Thyroid gland (tissue), 4 donors: ENCODE measurements around the gene GALNT14. TPM values are rescaled to one million over a fixed set of nuclear protein-coding genes. Genes with fewer than 3 reads are reported as not detected.

ENCODE experiments used
- DNase-seq, 2 donors: peaks; one replicate each; pipeline ENCODE4 v3.0.0-alpha.2; 2019
- H3K27ac ChIP-seq, 3 donors: fragments of 200-600 bp; sonication (generic); 1 replicate in 2 of 3; 2 replicates in 1 of 3; pipeline ENCODE4 v1.5.1; 2016 to 2019; ENCODE audit warnings: mild to moderate bottlenecking in 1 of 3, moderate library complexity in 1 of 3
- H3K27me3 ChIP-seq: fragments of 200-600 bp; sonication (generic); one replicate; pipeline ENCODE4 v1.5.1; 2019
- H3K36me3 ChIP-seq, 2 donors: fragments of 200-600 bp; sonication (generic); one replicate each; pipeline ENCODE4 v1.5.1; 2016 to 2019
- H3K4me1 ChIP-seq, 2 donors: fragments of 200-600 bp; sonication (generic); one replicate each; pipeline ENCODE4 v1.5.1; 2017 to 2019
- H3K4me3 ChIP-seq, 3 donors: fragments of 200-600 bp; sonication (generic); replicated peaks in 1 of 3; 1 replicate in 2 of 3; 2 replicates in 1 of 3; pipeline ENCODE4 v1.5.1; 2016; ENCODE audit warnings: mild to moderate bottlenecking in 1 of 3
- H3K9me3 ChIP-seq: fragments of 200-600 bp; sonication (generic); one replicate; pipeline ENCODE4 v1.5.1; 2017
- POLR2A ChIP-seq, 2 donors: fragments of 450-650 bp; IDR thresholded peaks; one replicate each; pipeline ENCODE4 v1.6.1; 2017; ENCODE audit warnings: antibody characterized with exemption in 2 of 2, mild to moderate bottlenecking in 2 of 2, moderate library complexity in 1 of 2
- WGBS, 2 donors: methylation state at CpG; one replicate each; pipeline ENCODE4 v1.1.5; 2017; 5-methylcytosine and 5-hydroxymethylcytosine counted together
- intact Hi-C: fragments of 100-400 bp; cut with DNase I; formaldehyde crosslinking; loops from one replicate; pipeline ENCODE4 v1.15.1; 2023
- total RNA-seq, 4 donors: library from RNA; depleted of rRNA; stranded (reverse); fragments of >200 nt; gene quantifications; one replicate each; pipeline ENCODE4 v1.2.3, GENCODE V29; 2016
- TF ChIP-seq, protein P1 (sequence below), 6 experiments: fragments of 200-600 bp in 3 of 6; fragments of 450-650 bp in 3 of 6; sonication (generic) in 3 of 6; IDR thresholded peaks; one replicate each; pipeline ENCODE4 v1.5.1; 2016 to 2019; ENCODE audit warnings: antibody characterized with exemption in 6 of 6, mild to moderate bottlenecking in 2 of 6, inconsistent platforms in 1 of 6, moderate library complexity in 1 of 6

GALNT14 gene
- total RNA-seq, 4 donors from 2014 or later = 0.54 to 5.1 (median 1.1) TPM

DNA sequence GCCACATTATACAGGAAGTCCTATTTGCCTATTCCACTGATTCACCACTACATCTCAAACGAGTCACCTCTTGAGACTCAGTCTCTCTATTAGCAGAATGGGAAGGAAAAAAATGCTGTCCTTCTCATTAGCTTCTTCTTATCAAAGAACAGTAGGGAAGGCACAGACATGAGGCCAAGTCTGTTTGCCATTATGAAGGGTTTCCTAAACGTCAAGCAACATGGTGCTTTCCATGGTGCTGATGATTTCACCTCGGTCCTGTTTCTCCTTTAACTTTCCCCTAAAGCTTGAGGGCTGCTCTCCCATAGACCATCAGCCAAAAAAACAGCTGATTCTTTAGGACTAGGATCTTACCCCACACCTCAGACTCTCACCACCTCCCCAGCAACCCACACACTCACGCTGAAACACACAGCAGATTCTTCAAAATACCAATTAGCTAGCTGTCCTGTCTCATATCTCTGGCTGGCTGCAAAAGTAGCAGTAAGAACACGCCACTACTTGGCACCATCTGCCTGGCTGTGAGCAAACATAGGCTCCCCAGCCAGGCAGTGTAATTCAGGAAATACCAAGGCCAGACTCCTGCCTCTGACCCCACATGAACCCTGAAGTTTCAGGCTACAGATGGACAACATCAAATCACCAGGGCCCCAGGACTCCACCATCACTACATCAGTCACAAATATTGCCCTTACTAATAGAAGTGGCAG is 30.5 kb downstream of the GALNT14 start:
- Histone ChIP-seq H3K27ac (no peak overlapping the region), H3K9me3 (no peaks in the 10 kb centered on the region), H3K4me1 (no peaks in the 10 kb centered on the region), H3K4me3 (no peak overlapping the region), H3K36me3 (no peaks in the 10 kb centered on the region), H3K27me3 (no peaks in the 10 kb centered on the region)
- DNase-seq = no peak
- no peak for TF ChIP-seq POLR2A (IDR thresholded peaks at IDR 0.05)
- TF ChIP-seq, protein P1, sequence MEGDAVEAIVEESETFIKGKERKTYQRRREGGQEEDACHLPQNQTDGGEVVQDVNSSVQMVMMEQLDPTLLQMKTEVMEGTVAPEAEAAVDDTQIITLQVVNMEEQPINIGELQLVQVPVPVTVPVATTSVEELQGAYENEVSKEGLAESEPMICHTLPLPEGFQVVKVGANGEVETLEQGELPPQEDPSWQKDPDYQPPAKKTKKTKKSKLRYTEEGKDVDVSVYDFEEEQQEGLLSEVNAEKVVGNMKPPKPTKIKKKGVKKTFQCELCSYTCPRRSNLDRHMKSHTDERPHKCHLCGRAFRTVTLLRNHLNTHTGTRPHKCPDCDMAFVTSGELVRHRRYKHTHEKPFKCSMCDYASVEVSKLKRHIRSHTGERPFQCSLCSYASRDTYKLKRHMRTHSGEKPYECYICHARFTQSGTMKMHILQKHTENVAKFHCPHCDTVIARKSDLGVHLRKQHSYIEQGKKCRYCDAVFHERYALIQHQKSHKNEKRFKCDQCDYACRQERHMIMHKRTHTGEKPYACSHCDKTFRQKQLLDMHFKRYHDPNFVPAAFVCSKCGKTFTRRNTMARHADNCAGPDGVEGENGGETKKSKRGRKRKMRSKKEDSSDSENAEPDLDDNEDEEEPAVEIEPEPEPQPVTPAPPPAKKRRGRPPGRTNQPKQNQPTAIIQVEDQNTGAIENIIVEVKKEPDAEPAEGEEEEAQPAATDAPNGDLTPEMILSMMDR (IDR thresholded peaks at IDR 0.05) = no peak
- intact Hi-C loops = no loop called here
- 45 to 48% methylated on average over 5 of the region's 5 CpGs for WGBS, 2 donors

DNA sequence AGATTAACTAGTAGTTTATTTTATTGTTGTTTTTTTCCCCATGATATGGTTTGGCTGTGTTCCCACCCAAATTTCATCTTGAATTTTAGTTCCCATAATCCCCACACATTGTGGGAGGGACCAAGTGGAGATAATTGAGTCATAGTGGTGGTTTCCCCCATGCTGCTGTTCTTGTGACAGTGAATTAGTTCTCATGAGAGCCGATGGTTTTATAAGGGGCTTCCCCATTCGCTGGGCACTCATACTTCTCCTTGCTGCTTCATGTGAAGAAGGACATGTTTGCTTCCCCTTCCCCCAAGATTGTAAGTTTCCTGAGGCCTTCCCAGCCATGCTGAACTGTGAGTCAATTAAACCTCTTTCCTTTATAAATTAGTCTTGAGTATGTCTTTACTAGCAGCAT is 36.5 kb downstream of the GALNT14 start:
- H3K4me3 ChIP-seq = no peak overlapping the region
- no peak overlapping the region for H3K27ac ChIP-seq
- no peaks in the 10 kb centered on the region for H3K27me3 ChIP-seq
- no peak for DNase-seq
- WGBS, 2 donors = 74 to 91% methylated on average over 2 of the region's 2 CpGs
- H3K36me3 ChIP-seq = no peaks in the 10 kb centered on the region
- no peaks in the 10 kb centered on the region for H3K9me3 ChIP-seq
- intact Hi-C loops = no loop called here
- H3K4me1 ChIP-seq = no peaks in the 10 kb centered on the region
- no peak for TF ChIP-seq POLR2A (IDR thresholded peaks at IDR 0.05)
- TF ChIP-seq, protein P1 (IDR thresholded peaks at IDR 0.05) = no peak

DNA sequence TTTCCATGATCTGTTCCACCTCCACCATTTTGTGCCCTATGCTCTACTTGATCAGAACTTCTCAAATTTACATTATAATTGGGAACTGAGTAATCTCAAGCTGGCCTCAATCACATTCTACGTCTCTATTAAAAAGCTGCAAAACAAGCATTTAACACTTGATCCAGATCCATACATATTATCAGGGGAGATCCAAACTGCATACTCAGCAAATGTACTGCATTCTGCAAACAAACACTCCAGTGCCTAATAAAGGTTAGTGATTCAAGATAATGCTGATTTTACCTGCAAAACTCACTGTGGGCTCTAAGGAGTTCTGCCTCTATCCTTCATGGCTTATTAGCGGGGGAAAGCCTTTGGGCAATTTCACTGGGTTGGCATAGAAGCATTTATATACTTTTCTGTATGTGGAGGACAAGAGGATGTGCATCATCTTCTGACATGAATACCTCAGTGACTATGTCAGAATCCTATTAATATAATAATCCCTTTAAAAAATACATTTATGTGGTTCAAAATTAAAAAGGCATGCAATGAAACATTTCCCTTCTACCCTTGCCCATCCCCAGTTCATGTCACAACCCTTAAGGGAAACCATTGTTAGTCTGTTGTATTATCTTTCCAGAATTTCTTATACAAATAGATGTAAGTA is 40.2 kb downstream of the GALNT14 start:
- no peaks in the 10 kb centered on the region for H3K9me3 ChIP-seq
- H3K4me3 ChIP-seq = no peak overlapping the region
- no peaks in the 10 kb centered on the region for H3K27me3 ChIP-seq
- H3K36me3 ChIP-seq = no peaks in the 10 kb centered on the region
- no peaks in the 10 kb centered on the region for H3K4me1 ChIP-seq
- WGBS, 2 donors = 73 to 90% methylated on average over 2 of the region's 2 CpGs
- DNase-seq = no peak
- intact Hi-C loops = no loop called here
- H3K27ac ChIP-seq = no peak overlapping the region
- no peak for TF ChIP-seq POLR2A (IDR thresholded peaks at IDR 0.05)
- TF ChIP-seq, protein P1 (IDR thresholded peaks at IDR 0.05) = no peak

DNA sequence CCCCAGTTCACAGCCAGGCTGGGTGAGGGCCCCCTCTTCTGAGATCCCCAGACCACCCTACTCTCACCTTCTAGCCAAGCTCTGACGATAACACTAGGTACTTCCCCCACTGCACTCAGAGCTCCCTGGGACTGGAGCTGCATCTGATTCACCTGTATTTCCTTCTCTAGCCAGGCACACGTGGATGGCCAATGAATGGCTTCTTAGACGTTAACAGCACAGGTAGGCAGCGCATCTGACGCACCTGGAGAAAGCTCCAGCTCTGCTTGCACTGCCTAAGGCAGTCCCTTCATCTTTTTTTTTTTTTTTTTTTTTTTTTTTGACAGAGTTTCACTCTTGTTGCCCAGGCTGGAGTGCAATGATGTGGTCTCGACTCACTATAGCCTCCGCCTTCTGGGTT is 48.1 kb downstream of the GALNT14 start:
- Histone ChIP-seq H3K4me1 (no peaks in the 10 kb centered on the region), H3K4me3 (no peak overlapping the region), H3K36me3 (no peaks in the 10 kb centered on the region), H3K27ac (no peak overlapping the region), H3K9me3 (no peaks in the 10 kb centered on the region), H3K27me3 (no peaks in the 10 kb centered on the region)
- no peak for DNase-seq
- intact Hi-C loops = no loop called here
- WGBS, 2 donors = 88 to 90% methylated on average over 7 of the region's 7 CpGs
- TF ChIP-seq, protein P1 (IDR thresholded peaks at IDR 0.05) = no peak
- no peak for TF ChIP-seq POLR2A (IDR thresholded peaks at IDR 0.05)

DNA sequence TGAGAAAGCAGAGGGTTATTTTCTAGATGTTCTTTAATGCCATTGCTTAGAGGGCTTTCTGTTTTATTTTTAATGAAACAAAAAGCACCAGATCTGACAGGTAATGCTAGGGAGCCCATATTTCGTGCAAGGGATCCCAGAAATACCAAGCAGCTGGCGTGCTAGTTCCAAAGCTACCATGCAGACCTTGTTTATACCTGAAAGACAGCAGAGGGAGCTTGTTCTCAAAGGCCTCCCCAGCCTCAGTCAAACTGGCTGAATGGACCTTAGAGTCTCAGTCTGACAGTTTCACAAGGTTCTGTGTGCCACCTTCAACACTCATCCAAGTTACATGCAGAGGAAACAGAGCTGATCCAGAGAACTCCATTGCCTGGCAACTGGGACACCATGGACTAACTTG is 48.6 kb downstream of the GALNT14 start:
- Histone ChIP-seq H3K27ac (no peak overlapping the region), H3K36me3 (no peaks in the 10 kb centered on the region), H3K9me3 (no peaks in the 10 kb centered on the region), H3K4me1 (no peaks in the 10 kb centered on the region), H3K4me3 (no peak overlapping the region), H3K27me3 (no peaks in the 10 kb centered on the region)
- WGBS, 2 donors = 88 to 89% methylated on average over 2 of the region's 2 CpGs
- intact Hi-C loops = no loop called here
- DNase-seq = no peak
- TF ChIP-seq POLR2A (IDR thresholded peaks at IDR 0.05) = no peak
